IMR-90 (cell line): Measurements from ENCODE around the gene SORBS1. TPM values are rescaled to one million over a fixed set of nuclear protein-coding genes. Genes with fewer than 3 reads are reported as not detected.

ENCODE experiments used
- ATAC-seq: fragments of 200-7000 bp; cut with Tn5 transposase; 2 replicates; pipeline ENCODE4 v1.9.1; 2020; ENCODE audit warnings: low read depth, mild to moderate bottlenecking, moderate library complexity
- BruUV-seq: library from RNA; stranded (reverse); fragments of 400-500 nt; replicated peaks from 2 replicates; lab custom pipeline; 2021; lab: Mats Ljungman, UMichigan
- CTCF ChIA-PET: fragments of 300-600 bp; formaldehyde crosslinking; extraction: SDS; loops from one replicate; lab custom pipeline; 2021; ENCODE audit warnings: antibody characterized with exemption; lab: Yijun Ruan, JAX
- POLR2A ChIA-PET: fragments of 300-600 bp; sonication (Branson Sonifier 250); formaldehyde crosslinking; loops from one replicate; lab custom pipeline; 2022; ENCODE audit warnings: antibody characterized with exemption; ENCODE audit not compliant: unreplicated experiment; lab: Charles Lee
- DNase-seq: peaks from one replicate; pipeline ENCODE4 v3.0.0; 2013
- H2AFZ ChIP-seq: replicated peaks from 2 replicates; pipeline ENCODE3; 2013; ENCODE audit warnings: low read length, mild to moderate bottlenecking; ENCODE audit not compliant: poor library complexity
- H2AK5ac ChIP-seq: 2 replicates; pipeline ENCODE4 v1.6.1; 2013; ENCODE audit warnings: low read depth, low read length, inconsistent platforms
- H2AK9ac ChIP-seq: replicated peaks from 2 replicates; pipeline ENCODE3; 2013; ENCODE audit warnings: mild to moderate bottlenecking, low read depth, low read length, moderate library complexity; ENCODE audit not compliant: poor library complexity
- H2BK120ac ChIP-seq: 2 replicates; pipeline ENCODE4 v1.6.1; 2013; ENCODE audit warnings: low read depth, low read length, inconsistent platforms
- H2BK15ac ChIP-seq: 3 replicates; pipeline ENCODE4 v1.6.1; 2013; ENCODE audit warnings: low read depth, low read length, inconsistent platforms
- H2BK20ac ChIP-seq: 2 replicates; pipeline ENCODE4 v1.6.1; 2013; ENCODE audit warnings: low read depth, mild to moderate bottlenecking, inconsistent platforms, low read length, moderate library complexity
- H2BK5ac ChIP-seq: 2 replicates; pipeline ENCODE4 v1.6.1; 2013; ENCODE audit warnings: mild to moderate bottlenecking, low read depth, low read length, inconsistent platforms; ENCODE audit not compliant: poor library complexity, severe bottlenecking
- H3K14ac ChIP-seq: replicated peaks from 2 replicates; pipeline ENCODE4 v1.6.1; 2013; ENCODE audit warnings: low read depth, low read length, inconsistent platforms
- H3K18ac ChIP-seq: 2 replicates; pipeline ENCODE4 v1.6.1; 2013; ENCODE audit warnings: low read depth, low read length, control low read depth
- H3K23ac ChIP-seq: 2 replicates; pipeline ENCODE4 v1.6.1; 2013; ENCODE audit warnings: low read depth, low read length, inconsistent platforms
- H3K27ac ChIP-seq: 2 replicates; pipeline ENCODE4 v1.5.1; 2013; ENCODE audit warnings: mild to moderate bottlenecking, control low read depth, low read length; ENCODE audit not compliant: insufficient read depth
- H3K27me3 ChIP-seq: 2 replicates; pipeline ENCODE4 v1.6.1; 2013; ENCODE audit warnings: low read length; ENCODE audit not compliant: control insufficient read depth, insufficient read depth
- H3K36me3 ChIP-seq: 2 replicates; pipeline ENCODE4 v1.6.1; 2013; ENCODE audit warnings: low read length, mixed read lengths; ENCODE audit not compliant: control insufficient read depth, insufficient read depth
- H3K4ac ChIP-seq: 2 replicates; pipeline ENCODE4 v1.6.1; 2013; ENCODE audit warnings: low read depth, low read length, inconsistent platforms
- H3K4me1 ChIP-seq: 2 replicates; pipeline ENCODE4 v1.6.1; 2013; ENCODE audit warnings: low read length, mixed read lengths; ENCODE audit not compliant: control insufficient read depth, insufficient read depth
- H3K4me2 ChIP-seq: 2 replicates; pipeline ENCODE4 v1.6.1; 2013; ENCODE audit warnings: low read depth, mild to moderate bottlenecking, control low read depth, low read length, moderate library complexity
- H3K4me3 ChIP-seq: 2 replicates; pipeline ENCODE4 v1.5.1; 2013; ENCODE audit warnings: low read depth, mild to moderate bottlenecking, control low read depth, low read length, moderate library complexity; ENCODE audit not compliant: insufficient read depth
- H3K56ac ChIP-seq: 2 replicates; pipeline ENCODE4 v1.6.1; 2013; ENCODE audit warnings: low read length, inconsistent platforms; ENCODE audit not compliant: insufficient read depth; ENCODE audit errors: extremely low read depth
- H3K79me1 ChIP-seq, 2 experiments: 2 replicates each; pipeline ENCODE4 v1.6.1; 2013; ENCODE audit warnings: low read length in 2 of 2, inconsistent platforms in 1 of 2, low read depth in 1 of 2
- H3K9ac ChIP-seq: 2 replicates; pipeline ENCODE4 v1.6.1; 2013; ENCODE audit warnings: low read depth, low read length, control low read depth
- H3K9me1 ChIP-seq: 2 replicates; pipeline ENCODE4 v1.6.1; 2013; ENCODE audit warnings: low read length, inconsistent platforms; ENCODE audit not compliant: insufficient read depth
- H3K9me3 ChIP-seq: 2 replicates; pipeline ENCODE4 v1.6.1; 2013; ENCODE audit warnings: low read length; ENCODE audit not compliant: control insufficient read depth, insufficient read depth
- H4K20me1 ChIP-seq: 2 replicates; pipeline ENCODE4 v1.6.1; 2013; ENCODE audit warnings: low read length, inconsistent platforms; ENCODE audit not compliant: insufficient read depth
- H4K5ac ChIP-seq: 2 replicates; pipeline ENCODE4 v1.6.1; 2013; ENCODE audit warnings: mild to moderate bottlenecking, low read depth, low read length, control low read depth
- H4K8ac ChIP-seq, 2 experiments: 2 replicates each; pipeline ENCODE4 v1.6.1; 2013; ENCODE audit warnings: low read depth in 2 of 2, low read length in 2 of 2, control low read depth in 1 of 2, inconsistent platforms in 1 of 2
- H4K91ac ChIP-seq: 2 replicates; pipeline ENCODE4 v1.6.1; 2013; ENCODE audit warnings: low read depth, low read length, inconsistent platforms; ENCODE audit not compliant: insufficient read depth
- BHLHE40 ChIP-seq: fragments of 150-350 bp; IDR thresholded peaks from 2 replicates; pipeline ENCODE4 v1.6.1; 2016; ENCODE audit warnings: mild to moderate bottlenecking, low read depth, low read length
- CEBPB ChIP-seq: IDR thresholded peaks from 2 replicates; pipeline ENCODE4 v1.6.1; 2012; ENCODE audit warnings: low read depth, low read length, improper control_type of control experiment
- CHD1 ChIP-seq: IDR thresholded peaks from 2 replicates; pipeline ENCODE4 v1.6.1; 2012; ENCODE audit warnings: low read depth, low read length, improper control_type of control experiment
- FOS ChIP-seq: fragments of 150-350 bp; IDR thresholded peaks from 2 replicates; pipeline ENCODE4 v1.6.1; 2016; ENCODE audit warnings: low read depth, low read length
- MAFK ChIP-seq: IDR thresholded peaks from 2 replicates; pipeline ENCODE4 v1.6.1; 2012; ENCODE audit warnings: low read depth, low read length, improper control_type of control experiment
- MAZ ChIP-seq: IDR thresholded peaks from 2 replicates; pipeline ENCODE4 v1.6.1; 2012; ENCODE audit warnings: low read depth, mild to moderate bottlenecking, low read length, improper control_type of control experiment, moderate library complexity, borderline replicate concordance
- MXI1 ChIP-seq: IDR thresholded peaks from 2 replicates; pipeline ENCODE4 v1.6.1; 2012; ENCODE audit warnings: low read depth, mild to moderate bottlenecking, low read length, moderate library complexity, borderline replicate concordance
- NFE2L2 ChIP-seq: fragments of 150-350 bp; IDR thresholded peaks from 2 replicates; pipeline ENCODE4 v1.6.1; 2016; ENCODE audit warnings: low read depth, mild to moderate bottlenecking, low read length
- POLR2A ChIP-seq: IDR thresholded peaks from 2 replicates; pipeline ENCODE4 v1.6.1; 2012; ENCODE audit warnings: mild to moderate bottlenecking, low read depth, low read length
- RAD21 ChIP-seq: IDR thresholded peaks from 2 replicates; pipeline ENCODE4 v1.6.1; 2012; ENCODE audit warnings: low read length, improper control_type of control experiment
- RCOR1 ChIP-seq: IDR thresholded peaks from 2 replicates; pipeline ENCODE4 v1.6.1; 2012; ENCODE audit warnings: mild to moderate bottlenecking, low read length, improper control_type of control experiment; ENCODE audit not compliant: insufficient replicate concordance
- RFX5 ChIP-seq: IDR thresholded peaks from 2 replicates; pipeline ENCODE4 v1.8.0; 2012; ENCODE audit warnings: low read depth, mild to moderate bottlenecking, low read length, moderate library complexity
- SMC3 ChIP-seq: fragments of 150-350 bp; IDR thresholded peaks from 2 replicates; pipeline ENCODE4 v1.6.1; 2016; ENCODE audit warnings: low read depth, mild to moderate bottlenecking, antibody characterized with exemption, low read length, moderate library complexity
- WGBS, 2 experiments: methylation state at CpG; one replicate each; pipeline versions ENCODE4 v1.1.5 to v1.1.7; 2013; ENCODE audit warnings: missing lambda C conversion rate in 2 of 2; ENCODE audit not compliant: insufficient read length in 1 of 2; ENCODE audit errors: extremely low coverage in 2 of 2; 5-methylcytosine and 5-hydroxymethylcytosine counted together
- dilution Hi-C: fragments of 300-500 bp; cut with HindIII; formaldehyde crosslinking; loops from one replicate; pipeline ENCODE4 v1.14.3; 2018; ENCODE audit warnings: low sequenced_read_pairs; ENCODE audit not compliant: unreplicated experiment
- in situ Hi-C: fragments of 300-500 bp; cut with MboI; formaldehyde crosslinking; loops from 3 replicates; pipeline ENCODE4 v1.14.3; 2019; ENCODE audit warnings: low sequenced_read_pairs, inconsistent platforms, mixed read lengths
- intact Hi-C: fragments of 100-400 bp; cut with micrococcal nuclease; formaldehyde crosslinking; loops from 2 replicates; pipeline ENCODE4 v1.10.0; 2022
- polyA plus RNA-seq, 3 experiments: library from polyadenylated mRNA; depleted of rRNA; stranded (reverse); fragments of >200 nt; gene quantifications; 2 replicates each; pipeline ENCODE4 v1.2.3, GENCODE V29; 2012; ENCODE audit warnings: low replicate concordance in 1 of 3
- total RNA-seq: library from RNA; depleted of rRNA; stranded (reverse); fragments of >200 nt; gene quantifications from 2 replicates; pipeline ENCODE4 v1.2.3, GENCODE V29; 2012
- TF ChIP-seq, protein P1 (sequence below): fragments of 150-350 bp; IDR thresholded peaks from 2 replicates; pipeline ENCODE4 v1.6.1; 2016; ENCODE audit warnings: low read depth, mild to moderate bottlenecking, low read length, moderate library complexity, borderline replicate concordance
- TF ChIP-seq, protein P2 (sequence below): conservative IDR thresholded peaks from 2 replicates; pipeline ENCODE4 v1.5.1; 2012; ENCODE audit warnings: mild to moderate bottlenecking, low read depth, low read length, improper control_type of control experiment
- TF ChIP-seq, protein P3 (sequence below): fragments of 150-350 bp; IDR thresholded peaks from 2 replicates; pipeline ENCODE4 v1.6.1; 2017; ENCODE audit warnings: mild to moderate bottlenecking, antibody characterized with exemption, low read length, low read depth

Gene SORBS1
- total and polyA plus RNA-seq, 2 of the 4 experiments (the other 2 are of a cell fraction), result 0.18 to 0.32 TPM

DNA sequence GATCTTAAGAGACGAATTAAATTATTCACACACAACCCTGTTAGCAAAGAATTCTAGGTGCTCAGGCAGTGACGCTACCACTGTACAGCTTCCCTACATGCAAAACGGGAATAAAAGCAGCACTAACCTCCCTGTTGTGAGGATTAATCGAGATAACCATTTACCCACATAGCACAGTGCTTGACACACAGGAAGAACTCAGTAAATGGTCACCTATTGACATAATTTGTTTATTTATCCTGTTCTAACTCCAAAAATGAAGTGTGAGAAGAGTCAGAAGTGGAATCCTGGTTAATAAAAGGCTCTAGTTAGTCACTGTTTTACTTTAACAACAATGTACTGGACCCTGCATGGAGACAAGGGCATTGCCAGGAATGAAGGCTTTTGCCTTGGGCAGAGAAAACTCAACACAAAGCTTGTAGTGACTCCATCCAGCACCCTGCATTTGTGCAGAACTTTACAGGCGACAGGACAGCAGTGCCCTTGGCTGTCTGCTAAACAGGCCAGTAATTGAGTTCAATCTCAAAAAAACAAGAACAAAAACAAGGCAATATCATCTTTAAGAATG lies 103.8 kb downstream of the SORBS1 start:
- CTCF ChIA-PET, result no interaction called here
- no peaks in the 10 kb centered on the region for H3K79me1 ChIP-seq
- H2BK15ac ChIP-seq, result no peak overlapping the region
- no peak overlapping the region for H2AFZ ChIP-seq
- H4K5ac ChIP-seq, result no peak overlapping the region
- DNase-seq, result no peak
- no peak for TF ChIP-seq RFX5
- no peak for TF ChIP-seq NFE2L2
- no peak for TF ChIP-seq FOS
- TF ChIP-seq RAD21, result no peak
- TF ChIP-seq, protein P1, sequence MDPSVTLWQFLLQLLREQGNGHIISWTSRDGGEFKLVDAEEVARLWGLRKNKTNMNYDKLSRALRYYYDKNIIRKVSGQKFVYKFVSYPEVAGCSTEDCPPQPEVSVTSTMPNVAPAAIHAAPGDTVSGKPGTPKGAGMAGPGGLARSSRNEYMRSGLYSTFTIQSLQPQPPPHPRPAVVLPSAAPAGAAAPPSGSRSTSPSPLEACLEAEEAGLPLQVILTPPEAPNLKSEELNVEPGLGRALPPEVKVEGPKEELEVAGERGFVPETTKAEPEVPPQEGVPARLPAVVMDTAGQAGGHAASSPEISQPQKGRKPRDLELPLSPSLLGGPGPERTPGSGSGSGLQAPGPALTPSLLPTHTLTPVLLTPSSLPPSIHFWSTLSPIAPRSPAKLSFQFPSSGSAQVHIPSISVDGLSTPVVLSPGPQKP, result no peak
- no peak for TF ChIP-seq MAZ
- TF ChIP-seq SMC3, result no peak
- no peak for TF ChIP-seq MXI1
- TF ChIP-seq, protein P2, sequence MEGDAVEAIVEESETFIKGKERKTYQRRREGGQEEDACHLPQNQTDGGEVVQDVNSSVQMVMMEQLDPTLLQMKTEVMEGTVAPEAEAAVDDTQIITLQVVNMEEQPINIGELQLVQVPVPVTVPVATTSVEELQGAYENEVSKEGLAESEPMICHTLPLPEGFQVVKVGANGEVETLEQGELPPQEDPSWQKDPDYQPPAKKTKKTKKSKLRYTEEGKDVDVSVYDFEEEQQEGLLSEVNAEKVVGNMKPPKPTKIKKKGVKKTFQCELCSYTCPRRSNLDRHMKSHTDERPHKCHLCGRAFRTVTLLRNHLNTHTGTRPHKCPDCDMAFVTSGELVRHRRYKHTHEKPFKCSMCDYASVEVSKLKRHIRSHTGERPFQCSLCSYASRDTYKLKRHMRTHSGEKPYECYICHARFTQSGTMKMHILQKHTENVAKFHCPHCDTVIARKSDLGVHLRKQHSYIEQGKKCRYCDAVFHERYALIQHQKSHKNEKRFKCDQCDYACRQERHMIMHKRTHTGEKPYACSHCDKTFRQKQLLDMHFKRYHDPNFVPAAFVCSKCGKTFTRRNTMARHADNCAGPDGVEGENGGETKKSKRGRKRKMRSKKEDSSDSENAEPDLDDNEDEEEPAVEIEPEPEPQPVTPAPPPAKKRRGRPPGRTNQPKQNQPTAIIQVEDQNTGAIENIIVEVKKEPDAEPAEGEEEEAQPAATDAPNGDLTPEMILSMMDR, result no peak
- no peak for TF ChIP-seq MAFK
- TF ChIP-seq, protein P3, sequence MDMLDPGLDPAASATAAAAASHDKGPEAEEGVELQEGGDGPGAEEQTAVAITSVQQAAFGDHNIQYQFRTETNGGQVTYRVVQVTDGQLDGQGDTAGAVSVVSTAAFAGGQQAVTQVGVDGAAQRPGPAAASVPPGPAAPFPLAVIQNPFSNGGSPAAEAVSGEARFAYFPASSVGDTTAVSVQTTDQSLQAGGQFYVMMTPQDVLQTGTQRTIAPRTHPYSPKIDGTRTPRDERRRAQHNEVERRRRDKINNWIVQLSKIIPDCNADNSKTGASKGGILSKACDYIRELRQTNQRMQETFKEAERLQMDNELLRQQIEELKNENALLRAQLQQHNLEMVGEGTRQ, result no peak
- TF ChIP-seq CEBPB, result no peak
- no peak for TF ChIP-seq CHD1
- TF ChIP-seq RCOR1, result no peak
- no peak for TF ChIP-seq BHLHE40
- TF ChIP-seq POLR2A, result no peak
- H3K4ac ChIP-seq, result no peak overlapping the region
- no peaks in the 10 kb centered on the region for H3K9me3 ChIP-seq
- no peak overlapping the region for H3K4me3 ChIP-seq
- no peak overlapping the region for H3K56ac ChIP-seq
- no peak overlapping the region for H2AK9ac ChIP-seq
- intact Hi-C loops (no loop called here), dilution Hi-C loops (no loop called here), in situ Hi-C loops (no loop called here)
- no peak for ATAC-seq
- H3K4me2 ChIP-seq, result no peak overlapping the region
- no peak overlapping the region for H4K91ac ChIP-seq
- peaks cover 17% of the 10 kb centered on the region for H3K27me3 ChIP-seq
- H3K14ac ChIP-seq, result no peak overlapping the region
- H2BK20ac ChIP-seq, result no peak overlapping the region
- H2AK5ac ChIP-seq, result no peak overlapping the region
- no peaks in the 10 kb centered on the region for H4K20me1 ChIP-seq
- POLR2A ChIA-PET, result no interaction called here
- H3K18ac ChIP-seq, result no peak overlapping the region
- H4K8ac ChIP-seq, result no peak overlapping the region
- no peaks in the 10 kb centered on the region for H3K9me1 ChIP-seq
- no peak overlapping the region for H2BK5ac ChIP-seq
- no CpG with 5 or more reads among the region's 5 CpGs for WGBS, 2 experiments
- no TSS peak for BruUV-seq
- no peaks in the 10 kb centered on the region for H3K36me3 ChIP-seq
- no peaks in the 10 kb centered on the region for H3K4me1 ChIP-seq
- H2BK120ac ChIP-seq, result no peak overlapping the region
- H3K23ac ChIP-seq, result no peak overlapping the region
- no peak overlapping the region for H3K27ac ChIP-seq
- no peak overlapping the region for H3K9ac ChIP-seq
